ENCODE results near the gene TAGLN3.

GRCh38 chr3:112011376-112011940, 12.7 kb downstream of the TAGLN3 start:
- no peak for TF ChIP-seq EZH2 (IDR thresholded peaks at IDR 0.05; ENCODE audit: insufficient read depth, poor library complexity, severe bottlenecking)
- no peak for TF ChIP-seq EZH2phosphoT487 (IDR thresholded peaks at IDR 0.05; ENCODE audit: insufficient read depth, low read depth)
